H1 (cell line): ENCODE measurements around the gene OPN3. TPM values are rescaled to one million over a fixed set of nuclear protein-coding genes. Genes with fewer than 3 reads are reported as not detected.
A peak's percentile ranks its signal among the peaks of the same experiment; 100 is the strongest.

Source experiments
- CTCF ChIA-PET: fragments of 300-600 bp; sonication (Branson Sonifier 250); formaldehyde crosslinking; loops from one replicate; lab custom pipeline; 2021; ENCODE audit not compliant: partially characterized antibody; lab: Charles Lee
- POLR2A ChIA-PET: fragments of 300-600 bp; sonication (Branson Sonifier 250); formaldehyde crosslinking; loops from one replicate; lab custom pipeline; 2021; ENCODE audit warnings: inconsistent platforms; ENCODE audit not compliant: partially characterized antibody; lab: Charles Lee
- DNase-seq, 2 experiments: peaks; one replicate each; pipeline versions ENCODE4 v3.0.0 to v3.0.0-alpha.2; 2010 to 2022; ENCODE audit warnings: low spot score in 2 of 2, low read depth in 1 of 2, mixed read lengths in 1 of 2
- FAIRE-seq: peaks from 2 replicates; lab custom pipeline; 2011; peaks lifted over from hg19 to GRCh38; lab: Jason Lieb, UNC
- H2AFZ ChIP-seq: 2 replicates; pipeline ENCODE4 v1.8.1; 2012; ENCODE audit warnings: low read length, inconsistent platforms
- H2AK5ac ChIP-seq: 2 replicates; pipeline ENCODE4 v1.6.1; 2013; ENCODE audit warnings: low read depth, low read length
- H2BK120ac ChIP-seq: replicated peaks from 2 replicates; pipeline ENCODE3; 2013; ENCODE audit warnings: low read depth, low read length, inconsistent platforms
- H2BK12ac ChIP-seq: 2 replicates; pipeline ENCODE4 v1.6.1; 2013; ENCODE audit warnings: low read depth, low read length
- H2BK15ac ChIP-seq: 2 replicates; pipeline ENCODE4 v1.6.1; 2013; ENCODE audit warnings: low read length
- H2BK20ac ChIP-seq: 2 replicates; pipeline ENCODE4 v1.6.1; 2013; ENCODE audit warnings: low read length
- H2BK5ac ChIP-seq: 2 replicates; pipeline ENCODE4 v1.6.1; 2013; ENCODE audit warnings: low read depth, low read length
- H3K14ac ChIP-seq: 2 replicates; pipeline ENCODE4 v1.6.1; 2013; ENCODE audit warnings: inconsistent platforms; ENCODE audit not compliant: insufficient read length
- H3K18ac ChIP-seq: 2 replicates; pipeline ENCODE4 v1.6.1; 2013; ENCODE audit warnings: low read length; ENCODE audit errors: extremely low read depth
- H3K23ac ChIP-seq: 2 replicates; pipeline ENCODE4 v1.6.1; 2013; ENCODE audit warnings: inconsistent platforms; ENCODE audit not compliant: insufficient read length
- H3K23me2 ChIP-seq: 2 replicates; pipeline ENCODE4 v1.6.1; 2013; ENCODE audit warnings: low read depth, low read length
- H3K27ac ChIP-seq: 2 replicates; pipeline ENCODE4 v1.6.1; 2011; ENCODE audit warnings: low read depth, low read length, inconsistent platforms
- H3K27me3 ChIP-seq, 4 experiments: replicated peaks in 1 of 4; 1 replicate in 1 of 4; 2 replicates in 3 of 4; pipeline versions ENCODE4 v1.6.1 to v1.8.1; 2011 to 2013; ENCODE audit warnings: low read length in 3 of 4, mild to moderate bottlenecking in 3 of 4, inconsistent platforms in 2 of 4, mixed read lengths in 2 of 4, moderate library complexity in 1 of 4; ENCODE audit not compliant: control insufficient read depth in 3 of 4, insufficient read depth in 3 of 4; ENCODE audit errors: extremely low read depth in 1 of 4
- H3K36me3 ChIP-seq, 4 experiments: 2 replicates each; pipeline versions ENCODE4 v1.6.1 to v1.8.1; 2011 to 2013; ENCODE audit warnings: mild to moderate bottlenecking in 4 of 4, low read length in 3 of 4, moderate library complexity in 2 of 4, control low read depth in 1 of 4, inconsistent platforms in 1 of 4; ENCODE audit not compliant: insufficient read depth in 4 of 4, control insufficient read depth in 2 of 4
- H3K4ac ChIP-seq: replicated peaks from 2 replicates; pipeline ENCODE3; 2013; ENCODE audit warnings: low read length, low read depth, mixed read lengths, inconsistent platforms; ENCODE audit not compliant: insufficient read length
- H3K4me1 ChIP-seq, 4 experiments: replicated peaks in 1 of 4; 1 replicate in 1 of 4; 2 replicates in 3 of 4; pipeline versions ENCODE4 v1.6.1 to v1.8.1; 2011 to 2013; ENCODE audit warnings: low read length in 3 of 4, inconsistent platforms in 2 of 4, mixed read lengths in 1 of 4; ENCODE audit not compliant: insufficient read depth in 4 of 4, control insufficient read depth in 3 of 4
- H3K4me2 ChIP-seq, 2 experiments: 2 replicates each; pipeline versions ENCODE4 v1.6.1 to v1.8.1; 2011 to 2013; ENCODE audit warnings: low read depth in 2 of 2, low read length in 2 of 2, control low read depth in 1 of 2, inconsistent platforms in 1 of 2, mild to moderate bottlenecking in 1 of 2; ENCODE audit not compliant: insufficient read depth in 1 of 2
- H3K4me3 ChIP-seq, 4 experiments: fragments of 200-600, 300-600 bp in 1 of 4; sonication (generic), shearing (Covaris generic), sonication (Bioruptor Twin) in 1 of 4; 2 replicates each; pipeline versions ENCODE4 v1.5.1 to v1.8.1; 2011 to 2016; ENCODE audit warnings: low read length in 4 of 4, low read depth in 3 of 4, control low read depth in 2 of 4, inconsistent platforms in 2 of 4, mild to moderate bottlenecking in 2 of 4, mixed read lengths in 1 of 4, moderate library complexity in 1 of 4; ENCODE audit not compliant: insufficient read depth in 2 of 4; ENCODE audit errors: extremely low read depth in 1 of 4
- H3K56ac ChIP-seq: replicated peaks from 2 replicates; pipeline ENCODE3; 2013; ENCODE audit warnings: low read depth, mild to moderate bottlenecking, mixed read lengths, low read length, inconsistent platforms; ENCODE audit not compliant: insufficient read length
- H3K79me1 ChIP-seq: 2 replicates; pipeline ENCODE4 v1.6.1; 2013; ENCODE audit warnings: low read depth, low read length, control low read depth
- H3K79me2 ChIP-seq, 2 experiments: 2 replicates each; pipeline versions ENCODE4 v1.6.1 to v1.8.1; 2012 to 2013; ENCODE audit warnings: low read length in 2 of 2, mild to moderate bottlenecking in 2 of 2, inconsistent platforms in 1 of 2; ENCODE audit not compliant: insufficient read depth in 2 of 2, control insufficient read depth in 1 of 2
- H3K9ac ChIP-seq, 4 experiments: replicated peaks in 1 of 4; 1 replicate in 1 of 4; 2 replicates in 3 of 4; pipeline versions ENCODE4 v1.6.1 to v1.8.1; 2011 to 2013; ENCODE audit warnings: low read depth in 3 of 4, low read length in 3 of 4, control low read depth in 2 of 4, mild to moderate bottlenecking in 2 of 4, moderate library complexity in 2 of 4, inconsistent platforms in 1 of 4; ENCODE audit errors: extremely low read depth in 1 of 4
- H3K9me3 ChIP-seq, 2 experiments: 2 replicates each; pipeline versions ENCODE4 v1.6.1 to v1.8.1; 2012 to 2013; ENCODE audit warnings: mild to moderate bottlenecking in 2 of 2, moderate library complexity in 2 of 2, control low read depth in 1 of 2, inconsistent platforms in 1 of 2, low read depth in 1 of 2, low read length in 1 of 2, mixed read lengths in 1 of 2; ENCODE audit not compliant: insufficient read depth in 2 of 2
- H4K20me1 ChIP-seq, 2 experiments: replicated peaks in 1 of 2; 2 replicates each; pipeline versions ENCODE3 to v1.8.1; 2011 to 2013; ENCODE audit warnings: inconsistent platforms in 2 of 2, low read length in 2 of 2, mild to moderate bottlenecking in 1 of 2; ENCODE audit not compliant: insufficient read depth in 2 of 2, control insufficient read depth in 1 of 2
- H4K5ac ChIP-seq: 2 replicates; pipeline ENCODE4 v1.6.1; 2013; ENCODE audit warnings: low read length, low read depth, mixed read lengths, inconsistent platforms; ENCODE audit not compliant: insufficient read length
- H4K8ac ChIP-seq: 2 replicates; pipeline ENCODE4 v1.8.0; 2013; ENCODE audit warnings: mild to moderate bottlenecking, moderate library complexity, low read length, inconsistent platforms; ENCODE audit not compliant: insufficient read depth; ENCODE audit errors: extremely low read depth
- H4K91ac ChIP-seq: replicated peaks from 2 replicates; pipeline ENCODE3; 2013; ENCODE audit warnings: low read length, mixed read lengths, inconsistent platforms; ENCODE audit not compliant: insufficient read length
- CEBPB ChIP-seq: IDR thresholded peaks from 2 replicates; pipeline ENCODE4 v1.6.1; 2012; ENCODE audit warnings: low read depth, low read length
- E2F6 ChIP-seq: IDR thresholded peaks from 2 replicates; pipeline ENCODE4 v1.6.1; 2012; ENCODE audit warnings: inconsistent platforms
- HDAC2 ChIP-seq, 2 experiments: fragments of 300-600 bp in 1 of 2; sonication (generic) in 1 of 2; IDR thresholded peaks; 2 replicates each; pipeline ENCODE4 v1.6.1; 2011 to 2012; ENCODE audit warnings: low read depth in 2 of 2, low read length in 2 of 2, mild to moderate bottlenecking in 2 of 2, moderate library complexity in 2 of 2, borderline replicate concordance in 1 of 2, inconsistent platforms in 1 of 2
- HDAC6 ChIP-seq: IDR thresholded peaks from one replicate; pipeline ENCODE4 v1.7.1; 2012; ENCODE audit warnings: low read depth, mild to moderate bottlenecking, inconsistent platforms, low read length, moderate library complexity
- JUN ChIP-seq: IDR thresholded peaks from 2 replicates; pipeline ENCODE4 v1.6.1; 2011; ENCODE audit warnings: low read depth, mild to moderate bottlenecking, improper control_type of control experiment, low read length
- KDM4A ChIP-seq: IDR thresholded peaks from one replicate; pipeline ENCODE4 v1.7.1; 2012; ENCODE audit warnings: low read depth, mild to moderate bottlenecking, moderate library complexity, low read length, inconsistent platforms; ENCODE audit not compliant: severe bottlenecking
- RBBP5 ChIP-seq: IDR thresholded peaks from 2 replicates; pipeline ENCODE4 v1.7.1; 2012; ENCODE audit warnings: low read depth, mild to moderate bottlenecking, inconsistent platforms, low read length, moderate library complexity, borderline replicate concordance
- RXRA ChIP-seq: IDR thresholded peaks from 2 replicates; pipeline ENCODE4 v1.6.1; 2011; ENCODE audit warnings: low read depth, mild to moderate bottlenecking, low read length, moderate library complexity; ENCODE audit not compliant: insufficient read depth
- TAF1 ChIP-seq: IDR thresholded peaks from 2 replicates; pipeline ENCODE4 v1.6.1; 2011; ENCODE audit warnings: mild to moderate bottlenecking, low read depth, low read length
- TCF12 ChIP-seq: IDR thresholded peaks from 2 replicates; pipeline ENCODE4 v1.6.1; 2011; ENCODE audit warnings: low read depth, mild to moderate bottlenecking, low read length
- WGBS, 2 experiments: shearing (Covaris generic) in 1 of 2; methylation state at CpG; one replicate each; pipeline versions ENCODE4 v1.1.6 to v1.1.7; 2013 to 2015; ENCODE audit warnings: low lambda C conversion rate in 2 of 2, mixed read lengths in 2 of 2, inconsistent platforms in 1 of 2, low coverage in 1 of 2, missing lambda C conversion rate in 1 of 2; ENCODE audit not compliant: insufficient replicate concordance in 2 of 2, insufficient coverage in 1 of 2, insufficient read length in 1 of 2; ENCODE audit errors: extremely low coverage in 1 of 2, missing lambda C conversion rate in 1 of 2; 5-methylcytosine and 5-hydroxymethylcytosine counted together
- polyA plus RNA-seq, 7 experiments: library from polyadenylated mRNA; depleted of rRNA in 3 of 7; stranded (reverse) in 5 of 7; unstranded in 2 of 7; fragments of >200 nt in 5 of 7; fragments of 200-250 nt in 2 of 7; gene quantifications; 1 replicate in 5 of 7; 2 replicates in 1 of 7; 4 replicates in 1 of 7; pipeline versions ENCODE4 v1.2.1 to v1.2.3, GENCODE V29; 2011 to 2013; ENCODE audit warnings: missing spikeins in 2 of 7, mixed read lengths in 2 of 7
- total RNA-seq: library from RNA; stranded (reverse); fragmentation: NEBNext Ultra II Directional; extraction: Animal tissue kit (Norgen Biotek cat#: 25700); gene quantifications from 2 replicates; pipeline ENCODE4 v1.2.1, GENCODE V29; 2021

The OPN3 gene
- total and polyA plus RNA-seq, 2 of the 8 experiments (the other 6 are each of a cell fraction or from before 2014, with no cell fraction given) = 8.8 to 19.4 TPM

GRCh38 chr1:241645199-241645598 lies 5.0 kb upstream of the OPN3 start:
- Histone ChIP-seq H3K79me2 (no peaks in the 10 kb centered on the region), H2BK15ac (no peak overlapping the region), H4K91ac (no peak overlapping the region), H4K5ac (no peak overlapping the region), H3K27me3 (no peaks in the 10 kb centered on the region; a peak in 1 of 7 replicates), H3K4me1 (no peaks in the 10 kb centered on the region; a peak in 2 of 7 replicates), H3K36me3 (no peaks in the 10 kb centered on the region), H3K23ac (no peak overlapping the region), H2AK5ac (no peak overlapping the region), H3K4me3 (no peak overlapping the region), H3K56ac (no peak overlapping the region), H4K20me1 (no peaks in the 10 kb centered on the region), H2AFZ (peak overlapping the region; percentile 98), H4K8ac (no peak overlapping the region), H2BK20ac (no peak overlapping the region), H3K9me3 (peaks cover 0 to 6% of the 10 kb centered on the region in 2 experiments; a peak in 1 of 4 replicates), H3K14ac (no peak overlapping the region), H2BK5ac (no peak overlapping the region), H3K4ac (no peak overlapping the region), H3K27ac (no peak overlapping the region), H3K18ac (no peak overlapping the region), H3K23me2 (0 out of 2 replicates have a peak, but pooled peaks cover 2% of the 10 kb centered on the region), H2BK120ac (no peak overlapping the region), H2BK12ac (no peak overlapping the region), H3K9ac (no peak overlapping the region), H3K79me1 (no peaks in the 10 kb centered on the region), H3K4me2 (no peak overlapping the region)
- no peak for FAIRE-seq
- TF ChIP-seq CEBPB = no peak
- TF ChIP-seq TAF1 = no peak
- TF ChIP-seq E2F6 = no peak
- TF ChIP-seq KDM4A = no peak
- no peak for TF ChIP-seq HDAC2 (IDR thresholded peaks at IDR 0.05; ENCODE audit: borderline replicate concordance in 1 of 2, low read depth in 2 of 2, low read length in 2 of 2)
- no peak for TF ChIP-seq RXRA
- TF ChIP-seq TCF12 = no peak
- no peak for TF ChIP-seq JUN
- no peak for TF ChIP-seq HDAC6
- no peak for TF ChIP-seq RBBP5
- CTCF ChIA-PET = interaction anchor here (0.9 kb wide), 1 partner anchor 35 kb away, joined by 5 read pairs; no protein-coding TSS in a partner anchor
- POLR2A ChIA-PET = interaction anchor here (1.0 kb wide), 1 partner anchor 8 kb away, joined by 3 read pairs; no protein-coding TSS in a partner anchor
- WGBS, 2 experiments = 75% methylated on average over 4 of the region's 4 CpGs; no CpG with 5 or more reads in 1 of the 2 experiments
- DNase-seq = no peak
